ENCODE results near the gene SPATA13. TPM values are rescaled to one million over a fixed set of nuclear protein-coding genes. Genes with fewer than 3 reads are reported as not detected.
"Not testable (repeated sequence)": the region's sequence is repeated elsewhere in the genome, so short reads cannot be mapped to it uniquely, and the experiment has no call there.

Gene SPATA13
- total and polyA plus RNA-seq, 4 donors = 29.7 to 41.3 (median 31.8) TPM

DNA sequence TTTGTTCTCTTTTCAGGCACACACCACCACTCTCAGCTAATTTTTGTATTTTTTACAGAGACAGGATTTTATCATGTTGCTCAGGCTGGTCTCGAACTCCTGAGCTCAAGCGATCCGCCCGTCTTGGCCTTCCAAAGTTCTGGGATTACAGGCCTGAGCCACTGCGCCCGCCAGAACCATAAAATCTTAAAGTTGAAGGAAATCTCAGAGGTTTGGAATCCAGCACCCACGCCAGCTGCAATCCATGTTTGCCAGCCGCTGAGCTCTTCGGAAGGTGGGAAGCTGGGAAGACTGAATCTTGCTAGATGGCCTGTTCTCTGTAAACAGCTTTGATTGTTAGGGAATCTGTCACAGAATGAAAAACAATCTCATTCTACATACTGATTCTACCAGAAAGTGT is 38.5 kb downstream of the SPATA13 start:
- WGBS (ENCODE audit: insufficient coverage) = 84% methylated on average over 9 of the region's 9 CpGs
- H3K27ac ChIP-seq (ENCODE audit: low read depth, low read length) = no peak overlapping the region
- peaks cover 3% of the 10 kb centered on the region for H3K4me1 ChIP-seq (ENCODE audit: control insufficient read depth, insufficient read depth, low read length)
- H3K9me3 ChIP-seq (ENCODE audit: control insufficient read depth, insufficient read depth, low read length) = no peaks in the 10 kb centered on the region
- no peaks in the 10 kb centered on the region for H3K27me3 ChIP-seq (ENCODE audit: control insufficient read depth, insufficient read depth, low read length)
- H3K36me3 ChIP-seq (ENCODE audit: control insufficient read depth, insufficient read depth, low read length) = no peaks in the 10 kb centered on the region
- no peak for DNase-seq (ENCODE audit: low read depth in 4 of 6, low spot score in 6 of 6)
- H3K4me3 ChIP-seq (ENCODE audit: low read depth, low read length) = no peak overlapping the region

DNA sequence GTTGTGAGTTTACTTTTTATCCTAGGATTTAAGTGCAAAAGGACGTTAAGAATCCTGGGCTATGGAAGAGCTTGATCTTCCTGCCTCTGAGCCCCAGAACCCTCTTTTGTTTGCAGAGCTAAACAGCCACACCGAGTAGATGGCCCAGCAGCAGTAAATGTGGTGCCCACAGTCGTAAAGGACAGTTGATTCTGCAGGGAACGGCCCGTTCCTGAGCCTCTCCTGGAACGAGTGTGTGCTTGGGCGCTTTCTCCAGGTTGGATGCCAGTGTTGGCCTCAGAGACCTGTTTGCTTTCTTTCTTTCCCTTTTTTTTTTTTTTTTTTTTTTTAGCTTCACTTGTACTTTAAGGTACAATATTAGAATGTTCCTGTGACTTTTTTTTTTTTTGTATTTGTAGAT is 41.7 kb downstream of the SPATA13 start:
- 65% methylated on average over 5 of the region's 7 CpGs for WGBS (ENCODE audit: insufficient coverage)
- H3K9me3 ChIP-seq (ENCODE audit: control insufficient read depth, insufficient read depth, low read length) = no peaks in the 10 kb centered on the region
- DNase-seq (ENCODE audit: low read depth in 4 of 6, low spot score in 6 of 6) = no peak

DNA sequence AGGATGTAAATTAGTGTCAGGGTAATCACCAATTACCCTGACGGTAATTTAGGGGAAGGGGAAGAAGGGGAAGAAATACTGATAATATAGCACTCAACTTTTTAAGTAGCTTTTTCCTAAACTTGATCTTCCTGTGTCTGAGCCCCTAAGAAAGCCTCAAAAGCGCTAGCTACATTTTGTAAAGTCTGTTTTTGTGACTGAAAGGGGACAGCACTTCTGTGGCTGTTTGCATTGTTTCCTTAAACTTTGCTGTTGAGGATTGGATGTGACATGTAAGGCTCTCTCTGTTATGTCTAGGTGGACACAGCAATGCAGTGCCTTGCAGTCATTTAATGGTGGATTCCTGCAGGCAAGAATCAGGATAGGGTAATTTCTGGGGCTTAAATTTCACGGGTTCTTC is 42.8 kb downstream of the SPATA13 start:
- Histone ChIP-seq H3K4me1 (ENCODE audit: control insufficient read depth, insufficient read depth, low read length) (peaks cover 3% of the 10 kb centered on the region), H3K36me3 (ENCODE audit: control insufficient read depth, insufficient read depth, low read length) (no peaks in the 10 kb centered on the region), H3K27me3 (ENCODE audit: control insufficient read depth, insufficient read depth, low read length) (no peaks in the 10 kb centered on the region), H3K4me3 (ENCODE audit: low read depth, low read length) (no peak overlapping the region), H3K9me3 (ENCODE audit: control insufficient read depth, insufficient read depth, low read length) (no peaks in the 10 kb centered on the region), H3K27ac (ENCODE audit: low read depth, low read length) (peak overlapping the region; percentile 20)
- WGBS (ENCODE audit: insufficient coverage) = 57% methylated on average over 1 of the region's 3 CpGs
- peak in 1 of 6 donors; percentile 36 for DNase-seq (ENCODE audit: low read depth in 4 of 6, low spot score in 6 of 6)

More for the DNA sequence above, 41.7 kb downstream of the SPATA13 start:
- Histone ChIP-seq H3K27me3 (ENCODE audit: control insufficient read depth, insufficient read depth, low read length) (no peaks in the 10 kb centered on the region), H3K4me3 (ENCODE audit: low read depth, low read length) (no peak overlapping the region), H3K4me1 (ENCODE audit: control insufficient read depth, insufficient read depth, low read length) (peaks cover 3% of the 10 kb centered on the region), H3K36me3 (ENCODE audit: control insufficient read depth, insufficient read depth, low read length) (no peaks in the 10 kb centered on the region), H3K27ac (ENCODE audit: low read depth, low read length) (no peak overlapping the region)

DNA sequence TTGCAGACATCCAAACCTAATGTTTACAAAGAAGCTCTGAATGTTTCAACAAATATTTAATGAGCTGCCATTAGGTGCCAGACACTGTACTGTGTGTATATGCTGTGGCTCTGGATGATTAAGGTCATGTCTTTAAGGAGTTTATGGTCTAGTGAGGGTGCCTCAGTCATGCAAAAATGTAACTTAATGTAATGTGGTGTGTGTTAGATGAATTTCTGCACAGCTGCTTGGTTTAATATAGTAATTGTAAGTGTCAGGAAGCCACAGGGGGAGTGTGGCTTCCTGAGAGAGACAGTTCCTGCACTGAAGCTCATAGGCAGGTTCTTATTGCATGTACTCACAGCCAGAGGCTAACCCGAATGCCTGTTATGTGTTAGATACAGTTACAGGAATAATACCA is 43.3 kb downstream of the SPATA13 start:
- H3K9me3 ChIP-seq (ENCODE audit: control insufficient read depth, insufficient read depth, low read length) = no peaks in the 10 kb centered on the region
- peak overlapping the region; percentile 21 for H3K27ac ChIP-seq (ENCODE audit: low read depth, low read length)
- no peak overlapping the region for H3K4me3 ChIP-seq (ENCODE audit: low read depth, low read length)
- H3K36me3 ChIP-seq (ENCODE audit: control insufficient read depth, insufficient read depth, low read length) = no peaks in the 10 kb centered on the region
- WGBS (ENCODE audit: insufficient coverage) = no CpG with 5 or more reads among the region's 1 CpG
- peaks cover 3% of the 10 kb centered on the region for H3K4me1 ChIP-seq (ENCODE audit: control insufficient read depth, insufficient read depth, low read length)
- no peaks in the 10 kb centered on the region for H3K27me3 ChIP-seq (ENCODE audit: control insufficient read depth, insufficient read depth, low read length)
- peak in 1 of 6 donors; percentile 76 for DNase-seq (ENCODE audit: low read depth in 4 of 6, low spot score in 6 of 6)

DNA sequence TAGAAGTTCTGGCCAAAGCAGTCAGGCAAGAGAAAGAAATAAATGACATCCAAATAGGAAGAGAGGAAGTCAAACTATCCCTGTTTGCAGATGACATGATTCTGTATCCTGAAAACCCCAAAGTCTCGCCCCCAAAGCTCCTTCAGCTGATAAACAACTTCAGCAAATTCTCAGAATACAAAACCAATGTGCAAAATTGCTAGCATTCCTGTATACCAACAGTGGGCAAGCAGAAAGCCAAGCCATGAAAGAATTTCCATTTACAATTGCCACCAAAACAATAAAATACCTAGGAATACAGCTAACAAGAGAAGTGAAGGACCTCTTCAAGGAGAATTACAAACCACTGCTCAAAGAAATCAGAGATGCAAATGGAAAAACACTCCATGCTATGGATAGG is 44.6 kb downstream of the SPATA13 start:
- not testable (repeated sequence) for H3K4me1 ChIP-seq (ENCODE audit: control insufficient read depth, insufficient read depth, low read length); H3K27ac ChIP-seq (ENCODE audit: low read depth, low read length); H3K9me3 ChIP-seq (ENCODE audit: control insufficient read depth, insufficient read depth, low read length); H3K4me3 ChIP-seq (ENCODE audit: low read depth, low read length); DNase-seq (ENCODE audit: low read depth in 4 of 6, low spot score in 6 of 6); H3K27me3 ChIP-seq (ENCODE audit: control insufficient read depth, insufficient read depth, low read length); H3K36me3 ChIP-seq (ENCODE audit: control insufficient read depth, insufficient read depth, low read length)
- 86% methylated on average over 1 of the region's 1 CpG for WGBS (ENCODE audit: insufficient coverage)

DNA sequence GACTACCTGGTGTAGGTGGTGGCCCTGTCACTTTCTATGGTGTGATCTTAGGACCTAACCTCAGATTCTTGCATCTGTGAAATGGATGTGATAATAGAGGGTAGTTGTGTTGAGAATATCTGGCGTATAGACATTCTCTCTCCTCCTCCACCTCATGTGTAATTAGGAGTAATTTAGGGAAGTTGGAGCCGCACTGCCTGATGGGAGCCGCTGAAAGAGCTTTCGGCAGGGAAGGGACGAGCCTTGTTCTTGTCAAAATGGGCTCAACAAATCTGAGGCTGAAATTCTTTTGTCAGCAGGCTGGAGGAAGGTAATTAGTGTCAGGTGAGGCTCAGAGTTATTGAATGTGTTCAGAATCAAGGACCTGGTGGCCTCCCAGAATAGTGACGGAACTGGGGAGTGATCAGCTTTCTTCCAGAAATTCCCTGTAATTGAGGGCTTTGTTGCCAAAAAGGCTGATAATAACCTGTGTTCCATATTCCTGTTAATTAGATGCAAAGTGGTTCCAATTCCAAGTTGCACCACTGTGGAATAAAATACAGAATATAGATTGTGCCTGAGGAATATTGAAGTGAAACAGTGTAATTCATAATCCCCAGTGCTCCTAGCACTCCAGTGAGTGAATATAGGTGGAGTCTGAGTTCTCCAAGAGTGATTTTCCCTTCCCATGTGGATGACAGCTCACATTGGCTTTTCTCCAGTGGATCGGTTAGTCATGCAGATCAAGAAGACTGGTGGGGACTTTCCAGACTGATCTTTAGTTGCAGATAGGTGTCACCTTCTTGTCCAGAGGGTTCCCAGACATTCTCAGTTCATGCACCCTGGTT is 47.5 kb downstream of the SPATA13 start:
- DNase-seq (ENCODE audit: low read depth in 4 of 6, low spot score in 6 of 6) = peak in 2 of 6 donors; percentile 53 to 60
- WGBS (ENCODE audit: insufficient coverage) = 71% methylated on average over 4 of the region's 7 CpGs
- no peak overlapping the region for H3K27ac ChIP-seq (ENCODE audit: low read depth, low read length)
- no peaks in the 10 kb centered on the region for H3K27me3 ChIP-seq (ENCODE audit: control insufficient read depth, insufficient read depth, low read length)
- H3K36me3 ChIP-seq (ENCODE audit: control insufficient read depth, insufficient read depth, low read length) = no peaks in the 10 kb centered on the region
- no peaks in the 10 kb centered on the region for H3K9me3 ChIP-seq (ENCODE audit: control insufficient read depth, insufficient read depth, low read length)
- no peak overlapping the region for H3K4me3 ChIP-seq (ENCODE audit: low read depth, low read length)
- H3K4me1 ChIP-seq (ENCODE audit: control insufficient read depth, insufficient read depth, low read length) = peaks cover 4% of the 10 kb centered on the region

DNA sequence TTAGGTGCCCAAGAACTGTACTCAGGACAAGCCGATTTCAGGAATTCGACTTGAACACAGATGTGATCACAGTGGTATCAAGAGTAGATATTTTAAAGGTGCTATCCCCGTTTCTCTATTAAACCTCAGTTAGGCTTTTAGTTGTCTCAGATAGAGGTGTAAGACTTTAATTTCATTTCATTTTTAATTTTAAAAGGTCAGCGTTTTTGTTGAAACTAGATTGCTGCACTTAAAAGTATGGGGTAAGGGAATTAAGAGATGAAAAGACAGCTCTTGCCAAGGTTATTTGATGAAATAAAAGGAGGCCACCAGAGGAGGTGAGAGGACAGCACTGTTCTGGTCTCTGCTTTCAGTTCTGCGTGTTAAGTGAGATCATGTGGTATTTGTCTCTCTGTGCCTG is 48.6 kb downstream of the SPATA13 start:
- Histone ChIP-seq H3K27me3 (ENCODE audit: control insufficient read depth, insufficient read depth, low read length) (no peaks in the 10 kb centered on the region), H3K4me1 (ENCODE audit: control insufficient read depth, insufficient read depth, low read length) (peaks cover 8% of the 10 kb centered on the region), H3K36me3 (ENCODE audit: control insufficient read depth, insufficient read depth, low read length) (no peaks in the 10 kb centered on the region), H3K4me3 (ENCODE audit: low read depth, low read length) (no peak overlapping the region), H3K9me3 (ENCODE audit: control insufficient read depth, insufficient read depth, low read length) (no peaks in the 10 kb centered on the region), H3K27ac (ENCODE audit: low read depth, low read length) (no peak overlapping the region)
- DNase-seq (ENCODE audit: low read depth in 4 of 6, low spot score in 6 of 6) = no peak
- 100% methylated on average over 2 of the region's 5 CpGs for WGBS (ENCODE audit: insufficient coverage)

DNA sequence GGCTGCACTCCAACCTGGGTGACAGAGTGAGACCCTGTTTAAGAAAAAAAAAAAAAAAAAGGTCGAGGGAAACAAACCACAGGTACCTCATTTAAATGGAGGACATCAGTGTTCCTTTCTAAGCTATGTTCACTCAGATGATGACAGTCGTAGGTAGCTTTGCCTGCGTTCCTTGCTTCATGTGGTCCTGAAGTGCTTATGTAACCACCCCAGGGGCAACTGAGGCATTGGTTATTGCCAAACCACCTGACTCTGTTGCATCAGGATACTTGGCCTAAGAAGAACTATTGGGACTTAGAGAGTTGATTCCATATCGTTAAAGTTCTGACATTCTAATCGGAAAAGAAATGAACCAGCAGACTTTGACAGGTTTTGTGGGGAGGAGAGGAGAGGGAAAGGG is 51.7 kb downstream of the SPATA13 start:
- Histone ChIP-seq H3K9me3 (ENCODE audit: control insufficient read depth, insufficient read depth, low read length) (no peaks in the 10 kb centered on the region), H3K27me3 (ENCODE audit: control insufficient read depth, insufficient read depth, low read length) (no peaks in the 10 kb centered on the region), H3K4me1 (ENCODE audit: control insufficient read depth, insufficient read depth, low read length) (peaks cover 25% of the 10 kb centered on the region), H3K27ac (ENCODE audit: low read depth, low read length) (no peak overlapping the region), H3K36me3 (ENCODE audit: control insufficient read depth, insufficient read depth, low read length) (no peaks in the 10 kb centered on the region), H3K4me3 (ENCODE audit: low read depth, low read length) (no peak overlapping the region)
- WGBS (ENCODE audit: insufficient coverage) = 70% methylated on average over 4 of the region's 5 CpGs
- DNase-seq (ENCODE audit: low read depth in 4 of 6, low spot score in 6 of 6) = no peak

DNA sequence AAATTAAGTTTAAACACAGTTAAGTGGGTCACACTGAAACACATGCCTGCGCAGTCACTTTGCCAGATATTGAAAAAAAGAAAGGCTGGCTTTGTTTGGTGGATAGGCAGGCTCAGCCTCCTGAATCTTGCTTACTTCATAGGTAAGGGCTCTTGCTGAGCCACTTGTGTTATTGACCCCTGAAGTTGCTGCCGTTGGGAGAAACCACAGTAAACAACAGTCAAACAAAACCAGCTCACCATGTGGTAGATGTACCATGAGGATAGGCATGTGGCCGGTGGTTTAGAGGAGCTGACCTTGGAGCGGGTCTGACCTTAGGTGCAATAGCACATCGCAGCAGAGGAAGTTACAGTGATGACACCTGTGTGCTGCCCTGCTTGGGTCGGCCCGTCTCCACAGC is 52.2 kb downstream of the SPATA13 start:
- no peaks in the 10 kb centered on the region for H3K9me3 ChIP-seq (ENCODE audit: control insufficient read depth, insufficient read depth, low read length)
- no peak overlapping the region for H3K27ac ChIP-seq (ENCODE audit: low read depth, low read length)
- no peaks in the 10 kb centered on the region for H3K36me3 ChIP-seq (ENCODE audit: control insufficient read depth, insufficient read depth, low read length)
- no peak for DNase-seq (ENCODE audit: low read depth in 4 of 6, low spot score in 6 of 6)
- no peaks in the 10 kb centered on the region for H3K27me3 ChIP-seq (ENCODE audit: control insufficient read depth, insufficient read depth, low read length)
- no peak overlapping the region for H3K4me3 ChIP-seq (ENCODE audit: low read depth, low read length)
- 78% methylated on average over 6 of the region's 7 CpGs for WGBS (ENCODE audit: insufficient coverage)
- H3K4me1 ChIP-seq (ENCODE audit: control insufficient read depth, insufficient read depth, low read length) = peaks cover 29% of the 10 kb centered on the region

DNA sequence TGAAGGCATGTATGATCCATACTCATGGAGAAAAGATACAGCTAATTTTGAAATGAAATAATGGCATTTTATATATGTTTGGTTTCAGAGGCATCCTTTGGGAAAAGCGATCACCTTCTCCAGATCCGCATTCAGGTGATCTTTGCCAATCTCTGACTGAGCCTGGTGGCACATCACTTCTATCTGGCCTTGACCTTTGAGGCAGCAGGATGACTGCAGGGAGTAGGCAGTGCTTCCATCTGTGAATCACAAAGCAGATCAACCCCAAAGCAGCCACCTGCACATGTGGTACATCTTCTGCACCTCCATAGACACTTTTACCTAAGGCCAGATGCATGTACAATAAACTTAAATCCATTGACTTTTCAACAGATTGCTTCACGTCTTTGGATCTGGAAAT is 53.4 kb downstream of the SPATA13 start:
- Histone ChIP-seq H3K4me1 (ENCODE audit: control insufficient read depth, insufficient read depth, low read length) (peaks cover 39% of the 10 kb centered on the region), H3K27ac (ENCODE audit: low read depth, low read length) (no peak overlapping the region), H3K27me3 (ENCODE audit: control insufficient read depth, insufficient read depth, low read length) (no peaks in the 10 kb centered on the region), H3K36me3 (ENCODE audit: control insufficient read depth, insufficient read depth, low read length) (no peaks in the 10 kb centered on the region), H3K9me3 (ENCODE audit: control insufficient read depth, insufficient read depth, low read length) (no peaks in the 10 kb centered on the region), H3K4me3 (ENCODE audit: low read depth, low read length) (no peak overlapping the region)
- WGBS (ENCODE audit: insufficient coverage) = 72% methylated on average over 2 of the region's 3 CpGs
- DNase-seq (ENCODE audit: low read depth in 4 of 6, low spot score in 6 of 6) = no peak

Measured in spinal cord (tissue), 10 donors.